GM21515 (cell line): ENCODE measurements around the gene STIM1.
A peak's percentile ranks its signal among the peaks of the same experiment; 100 is the strongest.

Experiments used
- ATAC-seq: cut with Tn5 transposase; IDR thresholded peaks from one replicate; pipeline ENCODE4 v1.9.1; 2021; ENCODE audit not compliant: unreplicated experiment

Gene STIM1

DNA sequence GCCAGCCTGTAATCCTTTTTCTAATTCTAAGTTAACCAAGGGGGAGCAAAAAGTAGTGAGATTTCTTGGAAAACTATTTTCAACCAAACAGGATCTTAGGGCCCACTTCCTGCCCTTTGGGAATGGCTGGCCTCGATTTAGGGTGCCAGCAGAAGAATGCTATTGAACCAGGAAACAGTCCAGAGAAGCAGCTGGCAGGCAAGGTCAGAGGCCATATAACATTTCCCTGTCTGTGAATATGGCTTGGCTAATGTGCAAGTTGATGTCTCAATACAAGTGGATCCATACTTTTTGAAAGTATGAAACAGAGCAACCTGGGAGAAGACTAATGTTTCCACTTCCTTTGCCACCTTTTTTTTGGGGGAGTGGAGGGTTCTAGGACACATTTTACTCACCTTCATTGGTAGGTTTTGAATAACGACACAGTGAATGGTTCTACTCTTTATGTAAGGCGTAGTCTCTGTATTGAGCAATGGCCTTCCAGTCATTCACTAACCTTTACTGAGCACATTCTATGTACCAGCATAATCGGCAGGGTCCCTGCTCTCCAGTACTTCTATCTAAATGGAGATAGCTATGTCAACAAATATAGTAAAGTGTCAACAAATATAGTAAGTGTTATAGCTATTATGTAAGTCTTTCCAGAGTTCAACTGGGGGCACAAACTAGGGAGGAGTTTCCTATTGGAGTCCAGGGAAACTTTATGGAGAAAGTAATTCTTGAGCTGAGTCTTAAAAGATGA is 204.9 kb downstream of the STIM1 start:
- no peak for ATAC-seq

DNA sequence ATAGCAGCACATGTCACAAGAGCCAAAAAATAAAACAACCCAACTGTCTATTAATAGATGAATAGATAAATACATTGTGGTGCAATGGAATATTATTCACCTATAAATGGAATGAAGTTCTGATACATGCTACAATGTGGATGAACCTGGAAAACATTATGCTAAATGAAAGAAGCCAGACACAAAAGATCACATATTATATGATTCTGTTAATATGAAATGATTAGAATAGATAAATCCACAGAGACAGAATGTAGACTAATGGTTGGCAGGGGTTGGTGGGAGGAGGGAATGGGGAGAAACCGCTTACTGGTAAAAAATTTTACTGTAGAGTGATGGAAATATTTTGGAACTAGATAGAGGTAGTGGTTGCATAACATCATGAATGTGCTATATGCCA is 206.2 kb downstream of the STIM1 start:
- no peak for ATAC-seq

DNA sequence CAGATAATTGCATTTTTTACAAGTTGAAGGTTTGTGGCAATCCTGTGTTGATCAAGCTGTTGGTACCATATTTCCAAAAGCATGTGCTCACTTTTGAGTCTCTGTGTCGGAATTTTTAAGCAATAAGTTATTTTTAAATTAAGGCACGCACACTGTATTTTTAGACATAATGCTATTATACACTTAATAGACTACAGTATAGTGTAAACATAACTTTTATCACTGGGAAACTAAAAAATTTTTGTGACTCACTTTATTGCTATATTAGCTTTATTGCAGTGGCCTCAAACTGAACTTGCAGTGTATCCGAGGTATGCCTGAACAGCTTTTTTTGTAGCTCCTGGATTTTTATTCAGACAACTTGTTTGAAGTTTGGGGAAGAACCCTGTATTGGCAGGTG is 207.9 kb downstream of the STIM1 start:
- no peak for ATAC-seq

DNA sequence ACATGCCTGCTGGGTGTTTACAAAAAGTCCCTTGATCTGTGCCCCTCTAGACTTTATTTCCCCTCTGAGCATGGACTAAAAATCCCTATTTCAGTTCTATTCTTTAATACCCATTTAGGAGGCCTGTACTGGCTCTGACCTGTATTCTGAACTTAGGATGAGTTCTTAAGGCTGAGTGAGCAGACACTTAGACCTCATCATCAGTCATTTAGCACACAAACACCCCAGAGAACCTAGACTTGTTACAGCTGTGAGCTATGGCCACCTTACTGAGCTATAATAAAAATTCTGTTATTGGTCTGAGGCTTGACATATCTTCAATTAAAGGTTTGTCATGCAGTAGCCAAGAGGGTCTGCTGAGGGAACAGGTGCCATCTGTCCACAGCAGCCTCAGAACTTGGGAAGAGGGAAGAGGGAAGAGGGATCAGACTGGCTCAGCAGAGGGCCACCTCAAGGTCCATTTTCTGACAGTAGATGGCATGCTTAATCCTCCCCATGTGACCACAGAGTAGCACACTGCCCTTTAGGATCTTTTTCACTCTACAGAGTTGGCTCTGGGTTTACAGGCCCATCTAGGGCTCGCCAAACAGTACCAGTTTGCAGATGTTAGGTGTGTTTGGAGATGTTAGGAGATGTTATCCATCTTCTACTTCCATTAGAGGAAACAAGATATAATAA is 209.0 kb downstream of the STIM1 start:
- ATAC-seq: no peak

DNA sequence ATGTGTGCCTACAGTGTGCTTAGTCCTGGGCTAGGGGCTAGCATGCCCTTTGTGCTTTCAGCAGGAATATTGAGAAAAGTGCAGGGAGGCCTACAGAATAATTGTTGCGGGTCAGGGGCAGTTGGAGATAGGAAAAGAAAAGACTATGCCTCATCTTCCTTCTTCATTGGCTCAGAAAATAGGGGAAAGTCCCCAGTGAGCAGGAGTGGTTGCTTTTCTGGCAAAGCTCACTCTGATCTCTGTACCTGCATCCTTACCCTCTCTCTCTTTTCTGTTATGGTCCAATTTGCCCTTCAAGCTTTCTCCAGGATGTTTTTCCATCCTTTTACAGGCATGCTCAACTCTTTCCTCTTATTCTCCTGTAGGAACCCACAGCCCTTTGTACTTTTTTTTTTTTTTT is 209.6 kb downstream of the STIM1 start:
- no peak for ATAC-seq

DNA sequence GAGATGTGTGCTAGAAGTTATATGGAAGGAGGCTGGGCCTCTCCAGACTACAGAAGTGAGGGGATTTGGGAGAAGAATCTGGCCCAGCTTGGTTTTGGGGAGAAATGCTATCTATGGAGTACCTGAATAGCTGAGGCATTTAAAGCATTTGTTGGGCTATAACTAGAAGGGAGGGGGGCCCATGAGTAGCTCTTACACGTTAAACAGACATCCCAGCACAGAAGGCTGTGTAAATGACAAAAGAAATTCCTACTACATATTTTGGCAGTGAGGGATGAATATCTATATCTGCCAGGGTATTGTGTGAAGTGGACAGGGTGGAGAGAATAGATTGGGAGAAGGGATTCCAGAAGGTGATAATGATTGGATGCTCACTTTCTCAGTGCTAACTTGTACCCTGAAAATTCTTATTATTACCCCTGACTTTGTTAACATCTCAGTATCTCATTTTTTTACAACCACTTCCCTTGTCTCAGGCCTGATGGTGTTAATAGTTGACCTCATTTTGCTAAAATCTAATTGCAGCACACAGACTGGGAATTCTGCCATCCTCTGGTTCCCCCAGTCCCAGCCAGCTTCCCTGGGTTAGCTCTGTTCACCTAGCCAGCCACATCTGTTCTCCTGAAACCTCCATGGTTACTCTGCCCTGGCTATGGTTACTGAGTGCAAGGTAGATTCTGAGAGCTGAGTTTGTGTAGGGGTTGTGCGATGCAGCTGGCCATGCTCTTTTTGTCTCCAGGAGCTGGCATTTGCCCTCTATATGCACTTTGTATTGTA is 210.3 kb downstream of the STIM1 start:
- no peak for ATAC-seq

DNA sequence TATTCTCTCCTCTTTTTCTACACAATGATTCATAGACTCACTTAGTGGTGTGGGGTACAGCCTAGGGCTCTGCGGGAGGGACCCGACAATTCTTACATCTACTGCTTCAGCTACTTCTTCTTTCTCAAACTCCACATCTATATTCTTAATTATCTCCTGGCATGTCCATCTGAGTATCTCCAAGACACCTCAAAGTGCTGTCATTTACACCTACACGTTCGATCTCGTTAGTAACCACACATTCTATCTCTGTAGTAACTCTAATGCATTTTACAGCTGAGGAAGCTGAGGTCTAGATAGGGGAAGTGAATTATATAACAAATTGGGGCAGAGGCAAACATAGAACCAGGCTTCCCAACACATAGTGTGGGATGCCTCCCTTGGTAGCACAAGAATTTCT is 211.4 kb downstream of the STIM1 start:
- ATAC-seq: no peak

DNA sequence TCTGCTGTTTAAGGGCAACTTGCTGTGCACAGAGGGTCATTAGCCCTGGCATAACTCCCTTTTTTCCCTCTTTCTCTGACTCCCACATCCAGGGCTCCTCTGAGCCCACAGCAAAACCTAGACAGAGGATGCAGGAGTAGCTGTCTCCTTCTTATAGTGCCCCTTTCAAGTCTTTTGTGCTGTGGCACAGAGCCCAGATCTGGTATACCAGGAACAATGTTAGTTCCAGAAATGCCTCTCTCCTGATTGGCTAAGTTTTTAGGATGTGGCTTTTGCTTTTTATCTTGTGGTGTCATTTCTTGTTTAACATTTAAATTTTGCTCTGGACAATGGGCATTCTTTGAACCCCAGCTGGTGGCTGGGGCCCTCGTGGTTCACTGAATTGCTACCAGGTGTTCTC is 213.5 kb downstream of the STIM1 start:
- no peak for ATAC-seq

DNA sequence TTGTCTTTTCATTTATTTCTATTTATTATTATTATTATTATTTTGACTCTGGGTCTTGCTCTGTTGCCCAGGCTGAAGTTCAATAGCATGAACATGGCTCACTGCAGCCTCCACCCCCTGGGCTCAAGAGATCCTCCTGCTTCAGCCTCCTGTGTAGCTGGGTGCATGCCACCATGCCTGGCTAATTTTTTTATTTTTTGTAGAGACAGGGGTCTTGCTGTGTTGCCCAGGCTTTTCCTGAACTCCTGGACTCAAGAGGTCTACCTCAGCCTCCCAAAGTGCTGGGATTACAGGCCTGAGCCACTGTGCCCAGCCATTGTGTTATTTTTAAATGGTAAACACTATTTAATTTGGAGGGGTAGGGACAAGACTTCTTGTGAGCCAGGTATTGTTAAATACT is 215.9 kb downstream of the STIM1 start:
- no peak for ATAC-seq

DNA sequence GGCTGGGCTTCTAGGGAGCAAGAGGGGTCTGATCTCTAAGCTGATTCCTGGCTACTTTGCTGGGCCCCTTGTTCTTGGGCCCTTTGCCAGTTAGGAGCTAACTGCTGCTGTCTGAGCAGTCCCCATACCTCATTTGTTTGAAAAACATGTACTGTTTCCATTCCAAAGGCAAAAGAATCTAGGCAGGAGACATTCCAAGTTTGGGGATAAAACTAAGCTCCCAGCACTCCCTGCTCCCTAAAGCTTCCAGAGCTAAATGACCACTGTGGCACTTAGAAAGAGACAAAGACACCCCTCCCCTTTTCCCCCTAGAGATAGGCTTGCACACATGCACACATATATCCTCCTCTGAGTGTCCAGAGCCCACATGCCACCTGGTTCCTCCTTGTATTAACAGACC is 216.4 kb downstream of the STIM1 start:
- ATAC-seq: no peak

DNA sequence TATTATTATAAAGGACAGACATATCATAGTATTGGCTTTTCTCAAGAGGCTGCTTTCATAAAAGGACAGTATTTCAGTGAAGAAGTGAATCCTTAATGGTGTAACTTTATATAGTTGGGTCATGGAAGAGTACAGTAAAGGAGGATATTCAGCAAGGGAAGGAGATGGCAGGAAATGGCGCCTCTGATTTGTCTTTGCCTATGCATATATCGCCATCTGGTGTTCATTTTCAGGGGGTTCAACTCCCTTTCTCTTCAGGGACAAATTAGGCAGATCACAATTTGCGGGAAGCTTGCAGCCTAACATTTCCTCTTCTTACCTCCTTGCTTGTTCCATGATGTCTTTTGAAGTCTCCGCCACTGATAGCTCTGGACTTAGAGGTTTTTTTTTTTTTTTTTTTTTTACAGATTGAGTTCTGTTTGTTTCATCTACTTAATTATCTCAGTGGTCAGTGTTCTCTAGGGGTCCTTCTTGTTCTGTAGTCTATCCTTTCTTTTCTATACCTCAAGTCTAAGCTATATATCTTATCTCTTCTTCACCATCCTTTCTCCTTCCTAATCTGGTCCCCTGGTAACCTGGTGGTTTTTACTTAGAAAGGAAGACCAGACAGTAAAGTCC is 217.3 kb downstream of the STIM1 start:
- ATAC-seq: peak; percentile 56

DNA sequence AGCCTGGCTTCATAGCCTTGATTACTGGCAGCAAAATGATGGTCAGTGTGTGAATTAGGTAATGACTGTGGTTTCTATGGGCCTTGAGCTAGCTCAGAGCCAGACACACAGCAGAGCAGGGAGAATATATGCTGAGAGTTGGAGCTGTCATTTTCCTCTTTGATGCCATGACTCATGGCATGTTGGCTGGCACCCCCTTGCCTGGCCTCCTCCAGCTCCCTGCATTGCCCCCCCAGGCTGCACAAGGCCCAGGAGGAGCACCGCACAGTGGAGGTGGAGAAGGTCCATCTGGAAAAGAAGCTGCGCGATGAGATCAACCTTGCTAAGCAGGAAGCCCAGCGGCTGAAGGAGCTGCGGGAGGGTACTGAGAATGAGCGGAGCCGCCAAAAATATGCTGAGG is 218.8 kb downstream of the STIM1 start:
- no peak for ATAC-seq

DNA sequence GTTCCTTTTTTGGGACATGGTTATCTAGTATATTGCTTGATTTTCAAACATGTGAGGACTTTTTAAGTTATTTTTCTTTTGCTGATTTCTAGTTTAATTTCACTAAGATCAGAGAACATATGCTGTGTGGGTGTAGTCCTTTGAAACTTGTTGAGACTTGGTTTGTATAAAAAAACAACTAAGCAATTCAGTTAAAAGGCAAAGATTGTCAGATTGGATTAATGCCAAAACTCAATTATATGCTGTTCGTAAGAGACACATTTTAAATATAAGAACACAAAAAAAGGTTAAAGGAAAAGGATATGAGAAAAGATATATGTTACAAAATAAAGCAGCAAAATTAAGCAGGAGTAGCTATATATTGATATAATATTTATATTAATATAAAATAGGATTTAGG is 221.3 kb downstream of the STIM1 start:
- no peak for ATAC-seq

DNA sequence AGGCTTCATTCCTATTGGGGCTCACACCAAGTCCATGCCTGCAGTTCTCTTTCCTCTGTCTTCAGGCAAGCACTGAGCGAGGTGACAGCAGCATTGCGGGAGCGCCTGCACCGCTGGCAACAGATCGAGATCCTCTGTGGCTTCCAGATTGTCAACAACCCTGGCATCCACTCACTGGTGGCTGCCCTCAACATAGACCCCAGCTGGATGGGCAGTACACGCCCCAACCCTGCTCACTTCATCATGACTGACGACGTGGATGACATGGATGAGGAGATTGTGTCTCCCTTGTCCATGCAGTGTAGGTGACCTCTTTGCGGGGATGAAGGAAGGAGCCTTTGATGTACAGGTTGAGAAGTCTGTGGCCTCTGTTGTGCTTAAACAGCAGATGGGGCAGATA is 227.7 kb downstream of the STIM1 start:
- ATAC-seq: no peak

DNA sequence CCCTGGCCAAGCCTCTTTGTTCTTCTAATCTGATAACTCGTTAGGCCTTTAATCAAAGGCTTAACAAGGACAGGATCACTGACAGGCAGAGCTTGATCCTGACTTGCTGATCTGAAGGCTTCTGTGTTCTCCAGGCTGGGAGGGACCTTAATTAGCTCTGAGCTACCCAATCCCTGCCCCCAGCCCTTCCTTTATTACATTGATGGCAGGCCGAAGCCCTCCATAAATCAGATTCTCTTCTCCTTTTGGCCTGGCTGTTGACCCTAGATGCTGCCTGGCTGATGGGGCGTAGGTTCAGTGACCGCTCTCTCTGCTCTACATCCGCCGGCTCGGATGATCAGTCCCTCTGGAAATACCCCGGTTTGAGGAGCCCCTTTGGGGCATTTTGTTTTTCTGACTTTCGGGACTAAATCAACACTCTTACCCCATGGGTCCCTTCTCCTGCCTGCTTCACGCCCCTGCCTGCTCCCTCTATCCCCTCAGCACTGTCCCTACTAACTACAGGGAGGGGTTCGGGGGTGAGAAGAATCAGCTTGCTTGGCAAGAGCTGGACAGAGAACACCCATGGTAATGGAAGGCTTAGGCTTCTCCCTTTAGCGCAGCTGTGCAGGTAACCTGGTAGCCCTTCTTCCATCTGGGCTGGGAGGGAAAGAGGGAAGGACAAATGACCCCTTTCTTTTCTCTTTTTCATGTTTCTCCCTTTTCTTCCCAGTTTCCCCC is 229.1 kb downstream of the STIM1 start:
- no peak for ATAC-seq

DNA sequence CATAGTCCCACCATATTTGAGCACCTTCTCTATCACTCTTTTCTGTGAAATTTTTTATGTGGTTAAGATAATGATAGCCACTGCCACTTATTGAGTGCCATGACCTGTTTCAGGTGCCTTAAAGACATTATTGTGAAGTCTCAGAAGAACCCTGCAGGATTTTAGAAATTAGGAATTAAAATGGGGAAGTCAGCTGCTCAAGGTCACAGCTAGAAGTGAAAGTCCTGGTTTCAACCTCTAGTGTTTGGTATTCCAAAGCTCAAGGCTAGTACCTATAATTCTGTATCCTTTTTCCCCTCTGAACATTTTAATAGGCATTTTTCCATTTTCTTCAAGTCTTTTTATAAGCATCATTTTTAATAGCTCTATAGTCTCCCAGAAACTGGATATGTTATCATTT is 230.1 kb downstream of the STIM1 start:
- no peak for ATAC-seq

DNA sequence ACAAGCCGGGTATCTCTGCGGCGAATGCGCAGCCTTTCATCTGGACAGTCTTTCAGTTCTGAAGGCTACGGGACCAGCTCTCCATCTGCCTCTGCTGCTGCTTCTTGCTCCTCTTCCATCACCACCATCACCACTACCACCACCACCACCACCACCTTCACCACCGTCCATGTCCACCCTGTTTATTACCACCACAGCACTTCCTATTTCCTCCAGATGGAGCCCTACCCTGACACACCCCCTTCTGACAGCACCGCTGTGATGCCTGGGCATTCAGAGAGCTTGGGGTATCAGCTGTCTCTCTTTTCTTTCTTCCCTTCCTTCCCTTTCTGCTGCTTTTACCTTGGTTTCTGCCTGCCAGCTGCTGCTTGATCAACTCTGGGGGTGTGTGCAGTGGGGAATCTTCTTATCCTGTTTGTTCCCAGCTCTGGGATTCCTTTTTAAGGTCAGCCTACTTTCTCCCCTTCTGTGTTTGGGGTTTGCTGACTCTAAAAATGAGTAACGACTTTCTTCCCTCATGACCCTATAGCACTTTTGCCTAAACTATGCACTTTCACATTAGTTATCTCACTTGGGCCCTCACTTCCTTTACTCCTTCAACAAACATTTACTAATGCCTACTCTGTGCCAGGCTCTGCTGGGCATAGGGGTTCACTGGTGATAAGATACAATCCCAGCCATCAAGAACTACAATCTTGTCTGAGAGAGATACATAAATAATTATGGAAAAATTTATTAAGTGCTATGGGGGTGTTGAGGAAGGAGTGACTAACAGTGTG is 231.3 kb downstream of the STIM1 start:
- ATAC-seq: no peak

DNA sequence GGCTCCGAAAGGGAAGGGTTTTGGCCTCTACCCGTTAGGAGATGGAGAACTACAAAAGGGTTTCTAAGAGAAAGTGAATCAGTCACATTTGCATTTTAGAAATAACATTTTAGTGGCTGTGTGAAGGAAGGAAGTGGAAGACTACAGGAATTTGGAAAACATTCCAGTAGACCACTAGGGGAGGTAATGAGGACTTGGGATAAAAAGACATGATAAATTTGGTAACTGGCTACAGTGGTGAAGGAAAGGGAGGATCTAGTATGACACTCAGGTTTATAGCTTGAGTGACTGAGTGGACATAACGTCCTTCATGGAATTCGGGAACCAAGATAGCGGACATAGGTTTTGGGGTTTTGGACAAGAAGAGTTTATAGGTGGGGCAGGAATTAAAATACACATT is 232.1 kb downstream of the STIM1 start:
- no peak for ATAC-seq

DNA sequence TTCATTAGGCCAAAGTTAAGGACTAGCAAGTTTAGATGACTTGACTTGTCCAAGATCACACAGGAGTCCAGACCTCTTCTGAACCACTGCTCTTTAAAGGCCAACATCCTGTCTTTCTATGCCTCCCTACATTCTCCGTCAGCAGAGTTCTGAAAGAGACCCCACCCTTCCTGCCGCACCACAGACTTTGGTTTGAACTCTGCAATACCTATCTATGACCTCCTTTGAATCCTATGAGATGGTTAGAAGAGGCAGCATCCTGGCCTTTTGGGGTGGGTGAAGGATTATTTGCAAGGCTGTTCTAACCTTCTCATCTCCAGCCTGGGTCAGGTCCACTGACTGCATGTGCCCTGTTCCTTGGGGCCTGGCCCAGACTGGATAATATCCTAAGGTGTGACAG is 234.8 kb downstream of the STIM1 start:
- no peak for ATAC-seq

DNA sequence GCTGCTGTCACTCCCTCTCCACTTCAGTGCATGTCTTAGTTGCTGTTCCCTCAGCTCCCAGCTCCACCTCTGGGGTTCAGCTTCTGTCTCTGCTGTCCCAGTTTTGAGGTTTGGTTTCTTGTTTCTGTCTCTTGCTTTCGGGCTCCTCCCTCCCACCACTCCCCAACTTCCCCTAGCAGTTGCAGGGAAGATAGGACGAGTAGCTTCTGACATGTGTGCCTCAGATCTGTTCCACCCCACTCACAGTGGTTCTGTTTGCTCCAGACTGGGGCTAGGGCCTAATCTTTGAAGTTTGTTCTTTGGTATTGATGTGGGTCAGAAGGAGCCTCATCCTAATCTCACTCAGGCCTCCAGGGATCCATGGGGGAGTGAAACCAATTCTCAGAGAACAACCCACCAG is 236.6 kb downstream of the STIM1 start:
- no peak for ATAC-seq
